Panc1 (cell line): Measurements from ENCODE around the gene ANK3.

ENCODE experiments used
- POLR2AphosphoS5 ChIP-seq: IDR thresholded peaks from 2 replicates; pipeline ENCODE4 v1.6.1; 2012; ENCODE audit warnings: mild to moderate bottlenecking, low read depth, low read length, moderate library complexity
- SIN3A ChIP-seq: IDR thresholded peaks from 2 replicates; pipeline ENCODE4 v1.6.1; 2012; ENCODE audit warnings: low read depth, mild to moderate bottlenecking, low read length, moderate library complexity, borderline replicate concordance; ENCODE audit not compliant: insufficient read depth
- TCF7L2 ChIP-seq: IDR thresholded peaks from 2 replicates; pipeline ENCODE4 v1.6.1; 2011; ENCODE audit warnings: mild to moderate bottlenecking, low read depth, low read length, inconsistent platforms
- TF ChIP-seq, protein P1 (sequence below): fragments of 450-650 bp; IDR thresholded peaks from 2 replicates; pipeline ENCODE4 v1.5.1; 2017; ENCODE audit warnings: mild to moderate bottlenecking
- TF ChIP-seq, protein P2 (sequence below), 2 experiments: IDR thresholded peaks; 2 replicates each; pipeline ENCODE4 v1.6.1; 2011 to 2012; ENCODE audit warnings: low read depth in 2 of 2, control low read depth in 1 of 2, low read length in 1 of 2, mild to moderate bottlenecking in 1 of 2, moderate library complexity in 1 of 2; ENCODE audit not compliant: insufficient read depth in 1 of 2

DNA sequence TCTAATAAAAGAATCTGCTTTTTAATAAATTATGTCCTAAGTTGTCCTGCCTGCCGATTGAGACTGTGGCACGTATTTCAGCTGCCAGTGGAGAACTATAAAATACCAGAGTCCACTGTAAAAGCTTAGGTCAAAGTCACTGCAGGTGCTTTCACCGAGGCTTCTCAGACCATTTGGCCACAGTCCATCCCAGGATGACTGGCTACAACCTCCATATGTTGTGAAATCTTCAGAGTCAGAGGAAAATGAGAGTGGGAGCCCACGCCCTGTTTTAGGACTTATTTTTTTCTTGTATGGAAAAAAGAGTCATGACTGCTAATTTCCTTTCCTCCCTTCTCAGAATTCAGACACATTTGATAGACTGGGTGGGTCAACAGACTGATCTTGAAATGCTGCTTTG lies 182.9 kb downstream of the ANK3 start:
- TF ChIP-seq, protein P1, sequence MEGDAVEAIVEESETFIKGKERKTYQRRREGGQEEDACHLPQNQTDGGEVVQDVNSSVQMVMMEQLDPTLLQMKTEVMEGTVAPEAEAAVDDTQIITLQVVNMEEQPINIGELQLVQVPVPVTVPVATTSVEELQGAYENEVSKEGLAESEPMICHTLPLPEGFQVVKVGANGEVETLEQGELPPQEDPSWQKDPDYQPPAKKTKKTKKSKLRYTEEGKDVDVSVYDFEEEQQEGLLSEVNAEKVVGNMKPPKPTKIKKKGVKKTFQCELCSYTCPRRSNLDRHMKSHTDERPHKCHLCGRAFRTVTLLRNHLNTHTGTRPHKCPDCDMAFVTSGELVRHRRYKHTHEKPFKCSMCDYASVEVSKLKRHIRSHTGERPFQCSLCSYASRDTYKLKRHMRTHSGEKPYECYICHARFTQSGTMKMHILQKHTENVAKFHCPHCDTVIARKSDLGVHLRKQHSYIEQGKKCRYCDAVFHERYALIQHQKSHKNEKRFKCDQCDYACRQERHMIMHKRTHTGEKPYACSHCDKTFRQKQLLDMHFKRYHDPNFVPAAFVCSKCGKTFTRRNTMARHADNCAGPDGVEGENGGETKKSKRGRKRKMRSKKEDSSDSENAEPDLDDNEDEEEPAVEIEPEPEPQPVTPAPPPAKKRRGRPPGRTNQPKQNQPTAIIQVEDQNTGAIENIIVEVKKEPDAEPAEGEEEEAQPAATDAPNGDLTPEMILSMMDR, result no peak
- TF ChIP-seq, protein P2, sequence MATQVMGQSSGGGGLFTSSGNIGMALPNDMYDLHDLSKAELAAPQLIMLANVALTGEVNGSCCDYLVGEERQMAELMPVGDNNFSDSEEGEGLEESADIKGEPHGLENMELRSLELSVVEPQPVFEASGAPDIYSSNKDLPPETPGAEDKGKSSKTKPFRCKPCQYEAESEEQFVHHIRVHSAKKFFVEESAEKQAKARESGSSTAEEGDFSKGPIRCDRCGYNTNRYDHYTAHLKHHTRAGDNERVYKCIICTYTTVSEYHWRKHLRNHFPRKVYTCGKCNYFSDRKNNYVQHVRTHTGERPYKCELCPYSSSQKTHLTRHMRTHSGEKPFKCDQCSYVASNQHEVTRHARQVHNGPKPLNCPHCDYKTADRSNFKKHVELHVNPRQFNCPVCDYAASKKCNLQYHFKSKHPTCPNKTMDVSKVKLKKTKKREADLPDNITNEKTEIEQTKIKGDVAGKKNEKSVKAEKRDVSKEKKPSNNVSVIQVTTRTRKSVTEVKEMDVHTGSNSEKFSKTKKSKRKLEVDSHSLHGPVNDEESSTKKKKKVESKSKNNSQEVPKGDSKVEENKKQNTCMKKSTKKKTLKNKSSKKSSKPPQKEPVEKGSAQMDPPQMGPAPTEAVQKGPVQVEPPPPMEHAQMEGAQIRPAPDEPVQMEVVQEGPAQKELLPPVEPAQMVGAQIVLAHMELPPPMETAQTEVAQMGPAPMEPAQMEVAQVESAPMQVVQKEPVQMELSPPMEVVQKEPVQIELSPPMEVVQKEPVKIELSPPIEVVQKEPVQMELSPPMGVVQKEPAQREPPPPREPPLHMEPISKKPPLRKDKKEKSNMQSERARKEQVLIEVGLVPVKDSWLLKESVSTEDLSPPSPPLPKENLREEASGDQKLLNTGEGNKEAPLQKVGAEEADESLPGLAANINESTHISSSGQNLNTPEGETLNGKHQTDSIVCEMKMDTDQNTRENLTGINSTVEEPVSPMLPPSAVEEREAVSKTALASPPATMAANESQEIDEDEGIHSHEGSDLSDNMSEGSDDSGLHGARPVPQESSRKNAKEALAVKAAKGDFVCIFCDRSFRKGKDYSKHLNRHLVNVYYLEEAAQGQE (IDR thresholded peaks at IDR 0.05; ENCODE audit: insufficient read depth in 1 of 2, low read depth in 2 of 2, low read length in 1 of 2), result no peak
- no peak for TF ChIP-seq POLR2AphosphoS5
- TF ChIP-seq SIN3A, result no peak
- TF ChIP-seq TCF7L2, result no peak
